Measurements from ENCODE around the gene PCED1B.
"Not testable (repeated sequence)": the region's sequence is repeated elsewhere in the genome, so short reads cannot be mapped to it uniquely, and the experiment has no call there.

The PCED1B gene

DNA sequence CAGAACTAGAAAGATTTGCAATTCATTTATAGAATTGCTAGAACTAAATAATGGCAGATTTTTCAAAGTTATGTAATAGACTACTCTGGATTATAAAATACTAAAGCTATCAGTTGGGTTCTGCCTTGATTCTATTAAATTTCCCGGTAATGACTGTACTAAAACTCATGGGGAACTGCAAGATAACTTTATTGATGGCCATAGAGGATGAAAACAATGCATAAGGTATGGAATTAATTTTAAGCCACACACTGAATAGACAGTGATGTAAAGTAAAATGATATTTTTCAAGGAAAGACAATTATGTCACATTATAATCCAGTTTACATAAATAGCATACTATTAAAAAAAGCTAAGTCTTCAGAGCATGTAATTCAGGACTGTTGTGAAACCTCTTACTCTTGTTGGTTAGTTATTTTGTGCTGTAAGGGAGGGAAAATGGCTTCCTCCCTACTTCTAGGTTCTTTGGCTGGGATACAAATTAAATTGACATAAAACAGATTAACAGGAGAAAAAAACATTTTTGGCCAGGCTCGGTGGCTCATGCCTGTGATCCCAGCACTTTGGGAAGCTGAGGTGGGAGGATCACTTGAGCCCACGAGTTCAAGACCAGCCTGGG lies 134.7 kb downstream of the PCED1B start:
- no peak for DNase-seq

- no peak for DNase-seq
Measured at GRCh38 chr12:47214771-47215170, 135.3 kb downstream of the PCED1B start.

DNA sequence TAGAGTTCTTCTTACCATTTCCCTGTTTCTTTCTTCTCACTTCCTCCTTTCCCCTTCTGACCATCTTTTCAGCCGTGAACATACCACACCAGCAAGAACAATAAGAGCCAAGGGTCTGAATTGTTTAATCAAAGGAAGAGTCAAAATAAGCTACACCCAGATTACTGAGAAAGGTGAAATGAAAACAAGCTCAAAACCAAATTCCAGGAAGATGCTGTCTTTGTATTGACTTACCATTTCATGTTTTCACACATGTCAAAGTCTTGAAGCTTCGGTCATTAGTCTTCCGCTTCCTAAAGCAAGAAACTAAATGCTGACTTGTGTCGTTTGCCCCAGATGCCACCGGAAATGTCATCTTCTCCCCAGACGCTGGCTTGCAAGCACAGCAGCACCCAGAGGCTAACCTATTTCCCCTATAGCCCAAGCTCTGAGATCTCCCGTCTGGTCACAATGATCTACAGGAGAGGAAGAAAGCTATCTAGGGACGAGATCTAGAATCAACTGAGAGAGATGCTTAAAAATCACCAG lies 136.8 kb downstream of the PCED1B start:
- DNase-seq: peak; percentile 40

- DNase-seq: not testable (repeated sequence)
Measured at GRCh38 chr12:47217595-47217869, 138.1 kb downstream of the PCED1B start.

DNA sequence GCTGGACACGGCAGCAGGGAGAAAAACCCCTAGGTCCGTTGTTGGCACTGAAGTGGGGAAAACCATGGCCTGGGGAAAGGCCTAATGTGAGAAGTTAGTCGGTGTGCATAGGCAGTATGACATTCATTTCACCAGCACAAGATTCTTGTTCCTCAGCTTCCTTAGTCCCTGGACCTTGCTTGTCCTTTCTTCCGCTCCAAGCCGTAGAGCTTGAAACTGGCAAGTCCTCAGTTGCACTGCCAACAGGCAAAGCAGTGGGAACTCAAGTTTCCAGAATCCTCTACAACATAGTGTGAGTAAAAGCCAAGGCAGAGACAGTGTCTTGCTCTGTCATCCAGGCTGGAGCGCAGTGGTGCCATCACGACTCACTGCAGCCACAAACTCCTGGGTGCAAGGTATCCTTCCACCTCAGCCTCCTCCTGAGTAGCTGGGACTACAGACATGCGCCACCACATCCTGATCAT lies 138.8 kb downstream of the PCED1B start:
- no peak for DNase-seq

GRCh38 chr12:47219243-47219642 lies 139.8 kb downstream of the PCED1B start:
- no peak for DNase-seq

DNA sequence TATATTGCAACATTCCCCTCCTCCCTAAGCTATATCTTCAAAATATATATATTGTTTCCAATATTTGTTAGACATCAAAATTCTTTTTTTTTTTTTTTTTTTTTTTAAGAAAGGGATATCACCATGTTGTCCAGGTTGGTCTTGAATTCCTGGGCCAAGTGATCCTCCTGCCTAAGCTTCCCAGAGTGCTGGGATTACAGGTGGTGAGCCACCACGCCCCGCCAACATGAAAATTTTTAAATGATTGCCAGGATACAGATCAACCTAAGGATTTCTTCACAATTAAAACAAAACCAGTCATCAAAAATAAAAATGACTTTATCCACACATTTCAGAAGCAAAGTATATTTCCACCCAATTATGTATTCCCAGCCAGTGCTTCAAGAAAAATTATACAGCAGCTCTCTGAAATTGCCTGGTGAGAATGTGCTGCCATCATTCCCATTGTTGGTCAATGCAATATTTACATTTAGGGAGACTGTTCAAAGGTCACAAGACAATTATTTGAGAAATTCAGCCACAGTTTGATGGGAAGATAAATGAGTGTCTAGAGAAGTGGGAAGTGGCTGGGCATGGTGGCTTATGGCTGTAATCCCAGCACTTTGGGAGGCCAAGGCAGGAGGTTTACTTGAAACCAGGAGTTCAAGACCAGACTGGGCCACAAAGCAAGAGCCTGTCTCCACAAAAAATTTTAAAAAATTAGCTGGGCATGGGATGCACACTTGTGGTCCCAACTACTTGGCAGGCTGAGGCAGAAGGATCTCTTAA lies 142.0 kb downstream of the PCED1B start:
- DNase-seq: no peak

GRCh38 chr12:47222520-47223030 lies 143.2 kb downstream of the PCED1B start:
- DNase-seq: no peak

DNA sequence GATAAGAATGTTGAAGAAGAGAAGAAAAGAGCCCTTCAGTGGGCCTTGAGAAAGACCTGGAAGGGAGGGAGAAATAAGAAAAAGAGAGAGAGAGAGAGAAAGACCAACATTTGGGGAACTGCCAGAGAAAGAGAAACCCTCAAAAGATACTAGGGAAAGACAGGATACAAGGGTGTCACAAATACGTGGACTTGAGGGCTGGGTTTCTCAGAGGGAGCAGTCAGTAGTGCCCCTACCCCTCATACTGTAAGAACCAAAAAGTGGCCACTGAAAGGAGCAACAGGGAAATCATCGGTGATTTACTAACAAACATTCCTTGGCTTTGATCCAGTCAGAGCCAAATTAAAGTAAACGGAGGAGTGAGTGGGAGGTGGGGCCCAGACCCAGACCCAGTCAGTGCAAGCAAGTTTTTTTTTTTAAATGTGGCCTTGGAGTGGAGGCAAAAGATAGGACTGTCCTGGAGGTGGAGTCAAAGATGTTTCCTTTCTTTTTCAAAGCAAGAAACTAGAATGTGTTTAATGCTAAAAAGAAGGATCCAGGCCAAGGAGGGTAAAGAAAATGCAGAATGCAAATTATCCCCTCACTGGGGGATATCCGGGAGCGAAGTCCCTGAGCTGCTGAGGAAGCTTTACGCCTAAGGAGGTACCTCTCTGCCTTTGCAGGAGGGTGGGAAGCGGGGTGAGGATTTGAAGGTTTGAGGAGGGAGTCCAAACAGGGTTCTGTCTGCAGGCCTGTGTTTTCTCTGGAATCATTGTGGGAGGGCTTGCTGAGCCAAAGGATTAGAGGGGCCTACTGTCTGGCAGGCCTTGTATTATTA lies 143.8 kb downstream of the PCED1B start:
- no peak for DNase-seq

- peak; percentile 28 for DNase-seq
Measured at GRCh38 chr12:47223848-47224213, 144.4 kb downstream of the PCED1B start.

- no peak for DNase-seq
Measured at GRCh38 chr12:47224563-47225133, 145.2 kb downstream of the PCED1B start.

- DNase-seq: no peak
Measured at GRCh38 chr12:47225356-47225755, 145.9 kb downstream of the PCED1B start.

DNA sequence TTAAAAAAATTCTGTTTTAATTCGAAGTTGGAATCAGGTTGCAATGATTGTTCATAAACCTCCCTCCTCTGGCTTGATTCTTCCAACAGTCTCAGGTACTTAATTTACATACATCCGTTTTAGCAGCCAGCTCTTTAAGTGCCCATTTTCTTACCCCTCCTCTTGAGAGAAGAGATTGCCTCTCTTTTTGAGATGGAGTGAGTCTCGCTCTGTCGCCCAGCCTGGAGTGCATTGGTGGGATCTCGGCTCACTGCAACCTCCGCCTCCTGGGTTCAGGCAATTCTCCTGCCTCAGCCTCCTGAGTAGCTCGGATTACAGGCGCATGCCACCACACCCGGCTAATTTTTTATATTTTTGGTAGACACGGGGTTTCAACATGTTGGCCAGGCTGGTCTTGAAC lies 146.8 kb downstream of the PCED1B start:
- DNase-seq: no peak

- DNase-seq: no peak
Measured at GRCh38 chr12:47228802-47229201, 149.4 kb downstream of the PCED1B start.

DNA sequence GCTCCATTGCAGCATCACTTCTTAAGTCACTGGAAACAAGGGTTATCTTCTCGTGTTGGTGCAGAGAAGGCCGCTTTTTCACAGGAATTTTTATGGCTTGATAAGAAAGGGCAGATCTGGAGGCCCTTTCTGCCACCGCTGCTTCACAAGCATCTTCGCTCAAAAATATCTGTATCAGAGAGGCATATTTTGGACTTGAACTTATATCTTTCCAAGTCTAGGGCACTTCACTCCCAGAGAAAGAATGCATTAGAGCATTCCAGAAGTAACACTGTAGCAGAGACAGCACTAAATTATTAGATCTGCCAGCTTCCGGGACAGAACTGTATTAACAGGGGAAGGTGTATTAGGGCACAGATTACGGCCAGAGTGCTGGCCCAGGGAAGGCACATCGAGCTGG lies 152.0 kb downstream of the PCED1B start:
- DNase-seq: no peak

- DNase-seq: no peak
Measured at GRCh38 chr12:47234576-47235141, 155.2 kb downstream of the PCED1B start.

- DNase-seq: no peak
Measured at GRCh38 chr12:47235258-47236040, 156.0 kb downstream of the PCED1B start.

DNA sequence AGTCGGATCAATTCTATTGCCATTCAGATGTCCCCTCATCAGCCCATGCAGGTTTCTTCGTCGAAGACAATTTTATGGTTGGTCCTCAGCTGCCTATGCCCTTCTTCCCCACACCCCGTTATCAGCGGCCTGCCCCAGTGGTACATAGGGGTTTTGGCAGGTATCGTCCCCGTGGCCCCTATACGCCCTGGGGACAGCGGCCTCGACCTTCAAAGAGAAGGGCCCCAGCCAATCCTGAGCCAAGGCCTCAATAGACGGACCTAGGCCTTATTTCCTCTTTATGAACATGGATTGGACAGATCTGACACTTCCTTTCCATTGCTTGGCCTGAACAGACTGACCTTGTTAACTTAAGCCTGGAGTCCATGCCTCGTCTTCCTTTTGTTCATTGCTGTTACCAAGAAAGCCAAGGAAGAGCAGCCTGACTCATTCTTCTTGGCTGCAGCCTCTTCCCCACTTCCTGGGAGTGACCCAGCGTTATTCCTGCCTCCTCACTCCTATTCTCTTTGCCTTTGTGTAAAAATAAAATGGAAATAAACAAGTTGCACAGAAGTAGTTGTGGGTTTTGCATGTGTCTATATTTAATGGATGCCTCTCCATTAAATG lies 156.8 kb downstream of the PCED1B start:
- no peak for DNase-seq

GRCh38 chr12:47237751-47238211 lies 158.4 kb downstream of the PCED1B start:
- DNase-seq: no peak

- DNase-seq: no peak
Measured at GRCh38 chr12:47238669-47239114, 159.3 kb downstream of the PCED1B start.

GRCh38 chr12:47242426-47242825 lies 163.0 kb downstream of the PCED1B start:
- DNase-seq: no peak

Data from femur (tissue), 1 donor.